Bronchial epithelial cell (primary cell): ENCODE measurements around the gene VSTM2L. TPM values are rescaled to one million over a fixed set of nuclear protein-coding genes. Genes with fewer than 3 reads are reported as not detected.

Experiments used
- DNase-seq: peaks from one replicate; pipeline ENCODE4 v3.0.0-alpha.2; 2010; ENCODE audit warnings: low read depth
- FAIRE-seq: peaks from 2 replicates; lab custom pipeline; 2011; peaks lifted over from hg19 to GRCh38; lab: Jason Lieb, UNC
- H3K27me3 ChIP-seq: 2 replicates; pipeline ENCODE4 v1.5.1; 2011; ENCODE audit warnings: low read length; ENCODE audit not compliant: control insufficient read depth, insufficient read depth
- H3K36me3 ChIP-seq: 2 replicates; pipeline ENCODE4 v1.5.1; 2011; ENCODE audit warnings: low read length; ENCODE audit not compliant: control insufficient read depth, insufficient read depth
- H3K4me3 ChIP-seq: 2 replicates; pipeline ENCODE4 v1.5.1; 2011; ENCODE audit warnings: mild to moderate bottlenecking, low read depth, low read length, control low read depth
- total RNA-seq: library from RNA; depleted of rRNA; stranded (reverse); fragments of >200 nt; gene quantifications from 2 replicates; pipeline ENCODE4 v1.2.1, GENCODE V29; 2014
- TF ChIP-seq, protein P1 (sequence below): IDR thresholded peaks from 2 replicates; pipeline ENCODE4 v1.5.1; 2011; ENCODE audit warnings: mild to moderate bottlenecking, moderate library complexity, low read length, control low read depth, inconsistent platforms; ENCODE audit not compliant: insufficient read depth, severe bottlenecking

The VSTM2L gene
- total RNA-seq, 1 donor from 2014 or later, result 5.0 TPM

DNA sequence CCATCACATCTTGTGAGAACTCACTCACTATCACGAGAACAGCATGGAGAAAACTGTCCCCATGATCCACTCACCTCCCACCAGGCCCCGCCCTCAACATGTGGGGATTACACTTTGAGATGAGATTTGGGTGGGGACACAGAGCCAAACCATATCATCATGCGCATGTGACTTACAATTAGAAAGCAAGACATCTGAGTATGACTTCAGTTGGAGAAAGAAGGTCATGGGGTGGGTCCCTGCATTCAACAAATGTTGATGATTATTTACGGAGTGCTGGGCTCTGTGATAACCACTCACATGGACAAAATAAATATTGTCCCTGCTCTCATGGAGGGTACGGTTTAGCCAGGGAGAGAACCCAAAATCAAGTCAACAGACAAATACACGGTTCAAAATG lies 37.9 kb downstream of the VSTM2L start:
- TF ChIP-seq, protein P1, sequence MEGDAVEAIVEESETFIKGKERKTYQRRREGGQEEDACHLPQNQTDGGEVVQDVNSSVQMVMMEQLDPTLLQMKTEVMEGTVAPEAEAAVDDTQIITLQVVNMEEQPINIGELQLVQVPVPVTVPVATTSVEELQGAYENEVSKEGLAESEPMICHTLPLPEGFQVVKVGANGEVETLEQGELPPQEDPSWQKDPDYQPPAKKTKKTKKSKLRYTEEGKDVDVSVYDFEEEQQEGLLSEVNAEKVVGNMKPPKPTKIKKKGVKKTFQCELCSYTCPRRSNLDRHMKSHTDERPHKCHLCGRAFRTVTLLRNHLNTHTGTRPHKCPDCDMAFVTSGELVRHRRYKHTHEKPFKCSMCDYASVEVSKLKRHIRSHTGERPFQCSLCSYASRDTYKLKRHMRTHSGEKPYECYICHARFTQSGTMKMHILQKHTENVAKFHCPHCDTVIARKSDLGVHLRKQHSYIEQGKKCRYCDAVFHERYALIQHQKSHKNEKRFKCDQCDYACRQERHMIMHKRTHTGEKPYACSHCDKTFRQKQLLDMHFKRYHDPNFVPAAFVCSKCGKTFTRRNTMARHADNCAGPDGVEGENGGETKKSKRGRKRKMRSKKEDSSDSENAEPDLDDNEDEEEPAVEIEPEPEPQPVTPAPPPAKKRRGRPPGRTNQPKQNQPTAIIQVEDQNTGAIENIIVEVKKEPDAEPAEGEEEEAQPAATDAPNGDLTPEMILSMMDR, result no peak
- no peak for FAIRE-seq
- Histone ChIP-seq H3K27me3 (no peaks in the 10 kb centered on the region), H3K4me3 (no peak overlapping the region), H3K36me3 (no peaks in the 10 kb centered on the region)
- no peak for DNase-seq

DNA sequence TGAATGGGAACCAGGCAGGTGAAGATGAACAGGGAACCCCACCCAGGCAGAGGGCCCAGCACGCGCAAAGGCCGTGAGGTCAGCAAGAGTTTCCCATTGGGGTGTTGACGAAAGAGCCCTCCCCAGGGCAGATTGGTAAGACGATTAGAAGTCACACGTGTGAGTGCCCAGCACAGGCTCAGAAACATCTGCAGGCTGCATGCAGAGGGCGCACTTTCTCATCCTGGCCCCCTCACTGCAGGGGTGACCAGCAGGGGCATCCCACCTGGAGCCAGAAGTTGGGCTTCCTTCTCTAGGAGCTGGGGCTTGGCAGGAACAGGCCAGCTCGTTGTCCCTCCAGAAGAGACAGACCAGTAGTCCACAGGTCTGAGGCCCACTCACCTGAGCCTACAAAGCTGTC lies 38.4 kb downstream of the VSTM2L start:
- no peaks in the 10 kb centered on the region for H3K27me3 ChIP-seq
- FAIRE-seq, result no peak

DNA sequence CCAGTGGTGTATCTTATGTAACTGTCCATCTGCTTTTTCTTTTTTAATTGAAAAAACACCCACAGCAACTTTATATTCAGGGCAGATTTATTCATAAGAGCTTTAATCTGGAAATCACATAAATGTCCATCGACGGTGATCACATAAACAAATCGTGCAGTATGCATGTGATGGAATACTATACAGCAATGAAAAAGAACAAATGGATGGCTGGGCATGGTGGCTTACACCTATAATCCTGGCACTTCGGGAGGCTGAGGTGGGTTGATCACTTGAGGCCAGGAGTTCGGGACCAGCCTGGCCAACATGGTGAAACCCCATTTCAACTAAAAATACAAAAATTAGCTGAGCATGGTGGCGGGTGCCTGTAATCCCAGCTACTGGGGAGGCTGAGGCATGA lies 39.1 kb downstream of the VSTM2L start:
- Histone ChIP-seq H3K27me3 (no peaks in the 10 kb centered on the region), H3K36me3 (no peaks in the 10 kb centered on the region), H3K4me3 (no peak overlapping the region)
- TF ChIP-seq, protein P1, result no peak
- FAIRE-seq (no peak), DNase-seq (no peak)

More for the DNA sequence above, 38.4 kb downstream of the VSTM2L start:
- Histone ChIP-seq H3K36me3 (no peaks in the 10 kb centered on the region), H3K4me3 (no peak overlapping the region)
- TF ChIP-seq, protein P1, result no peak
- DNase-seq, result no peak

DNA sequence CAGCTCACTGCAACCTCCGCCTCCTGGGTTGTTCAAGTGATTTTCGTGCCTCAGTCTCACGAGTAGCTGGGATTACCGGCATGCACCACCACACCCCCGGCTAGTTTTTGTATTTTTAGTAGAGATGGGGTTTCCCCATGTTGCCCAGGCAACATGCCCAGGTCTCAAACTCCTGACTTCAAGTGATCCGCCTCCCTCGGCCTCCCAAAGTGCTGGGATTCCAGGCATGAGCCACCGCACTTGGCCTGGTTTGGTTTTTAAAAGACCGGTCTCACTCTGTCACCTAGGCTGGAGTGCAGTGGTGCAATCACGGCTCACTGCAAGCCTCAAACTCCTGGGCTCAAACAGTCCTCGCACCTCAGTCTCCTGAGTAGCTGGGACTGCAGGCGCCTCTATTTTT lies 40.1 kb downstream of the VSTM2L start:
- TF ChIP-seq, protein P1, result no peak
- Histone ChIP-seq H3K27me3 (no peaks in the 10 kb centered on the region), H3K36me3 (no peaks in the 10 kb centered on the region), H3K4me3 (no peak overlapping the region)
- FAIRE-seq (no peak), DNase-seq (no peak)

DNA sequence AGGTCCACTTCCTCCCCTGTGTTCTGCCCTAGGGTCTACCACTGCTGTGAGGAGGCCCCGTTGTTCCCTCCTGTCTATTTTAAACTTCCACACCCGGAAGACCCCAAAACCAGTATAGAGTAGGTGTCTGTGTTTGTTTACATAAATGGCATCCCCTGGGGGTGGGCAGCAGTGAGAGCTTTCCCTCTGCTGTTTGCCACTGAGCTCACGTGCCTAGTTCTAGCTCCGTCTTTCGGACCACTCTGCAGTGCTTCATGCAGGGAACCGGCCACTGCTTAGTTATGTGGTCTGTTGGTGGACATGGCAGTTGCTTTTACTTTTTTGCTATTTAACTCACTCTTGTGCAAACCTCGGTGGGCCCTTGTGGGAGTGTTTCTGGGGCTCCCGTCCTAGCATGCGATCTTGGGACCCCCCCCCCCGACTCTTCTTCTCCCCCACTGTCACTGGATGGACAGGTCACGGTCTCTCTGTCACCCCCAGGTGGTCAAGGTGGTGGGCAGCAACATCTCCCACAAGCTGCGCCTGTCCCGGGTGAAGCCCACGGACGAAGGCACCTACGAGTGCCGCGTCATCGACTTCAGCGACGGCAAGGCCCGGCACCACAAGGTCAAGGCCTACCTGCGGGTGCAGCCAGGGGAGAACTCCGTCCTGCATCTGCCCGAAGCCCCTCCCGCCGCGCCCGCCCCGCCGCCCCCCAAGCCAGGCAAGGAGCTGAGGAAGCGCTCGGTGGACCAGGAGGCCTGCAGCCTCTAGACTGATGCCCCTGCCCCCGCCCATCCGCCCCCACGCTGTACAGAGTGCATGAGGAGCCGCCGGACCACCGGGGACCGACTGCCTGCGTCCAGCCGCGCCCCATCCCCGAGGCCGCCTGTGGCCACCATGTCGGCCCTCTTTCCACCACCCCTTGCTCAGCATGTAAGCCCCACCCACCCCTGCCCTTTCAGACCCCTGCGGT lies 40.9 kb downstream of the VSTM2L start:
- TF ChIP-seq, protein P1, result no peak
- FAIRE-seq (no peak), DNase-seq (no peak)
- Histone ChIP-seq H3K4me3 (no peak overlapping the region), H3K36me3 (no peaks in the 10 kb centered on the region), H3K27me3 (no peaks in the 10 kb centered on the region)
